Activated T-cell treated with anti-CD3 and anti-CD28 coated beads for 48 hours (primary cell): Measurements from ENCODE around the gene NCOR1.

Experiments used
- DNase-seq: peaks from one replicate; pipeline ENCODE4 v3.0.0-alpha.2; 2020; ENCODE audit warnings: low read depth

Gene NCOR1

GRCh38 chr17:16027708-16028584 lies 187.4 kb downstream of the NCOR1 start:
- DNase-seq = peak; percentile 47

- DNase-seq = no peak
Observed at GRCh38 chr17:16026895-16027294, 188.4 kb downstream of the NCOR1 start.

- DNase-seq = no peak
Observed at GRCh38 chr17:16025202-16025601, 190.1 kb downstream of the NCOR1 start.

GRCh38 chr17:16023881-16024280 lies 191.5 kb downstream of the NCOR1 start:
- DNase-seq = no peak

GRCh38 chr17:16019347-16019746 lies 196.0 kb downstream of the NCOR1 start:
- DNase-seq = no peak

- DNase-seq = no peak
Observed at GRCh38 chr17:16013943-16014407, 201.4 kb downstream of the NCOR1 start.

- DNase-seq = no peak
Observed at GRCh38 chr17:16007439-16007838, 207.9 kb downstream of the NCOR1 start.

GRCh38 chr17:16005636-16006035 lies 209.7 kb downstream of the NCOR1 start:
- DNase-seq = no peak

- no peak for DNase-seq
Observed at GRCh38 chr17:16003841-16004240, 211.5 kb downstream of the NCOR1 start.

GRCh38 chr17:16002708-16003260 lies 212.6 kb downstream of the NCOR1 start:
- no peak for DNase-seq

- DNase-seq = no peak
Observed at GRCh38 chr17:16001226-16001897, 214.0 kb downstream of the NCOR1 start.

- no peak for DNase-seq
Observed at GRCh38 chr17:15999974-16000827, 215.1 kb downstream of the NCOR1 start.

- peak; percentile 97 for DNase-seq
Observed at GRCh38 chr17:15999141-15999973, 216.0 kb downstream of the NCOR1 start, which contains the start of the genes TTC19 and ZSWIM7. Gene TTC19, plus strand, starts transcription at chr17:15999824. Its CDS starts 25 bp downstream, at chr17:15999849. Gene ZSWIM7, minus strand, starts transcription at chr17:15999704. Its CDS starts 110 bp downstream, at chr17:15999594.

GRCh38 chr17:15998031-15998562 lies 217.2 kb downstream of the NCOR1 start:
- no peak for DNase-seq

GRCh38 chr17:15996322-15996721 lies 219.0 kb downstream of the NCOR1 start:
- no peak for DNase-seq

- DNase-seq = no peak
Observed at GRCh38 chr17:15981646-15982580, 233.4 kb downstream of the NCOR1 start.

- DNase-seq = no peak
Observed at GRCh38 chr17:15981208-15981607, 234.1 kb downstream of the NCOR1 start.
